Measurements from ENCODE around the gene CSTPP1.
"Not testable (repeated sequence)": the region's sequence is repeated elsewhere in the genome, so short reads cannot be mapped to it uniquely, and the experiment has no call there.

The CSTPP1 gene

GRCh38 chr11:46951864-46952263 lies 15.3 kb downstream of the CSTPP1 start:
- DNase-seq (ENCODE audit: low read depth), result no peak
- no peak overlapping the region for H3K4me3 ChIP-seq (ENCODE audit: low read length)
- TF ChIP-seq, protein P1, sequence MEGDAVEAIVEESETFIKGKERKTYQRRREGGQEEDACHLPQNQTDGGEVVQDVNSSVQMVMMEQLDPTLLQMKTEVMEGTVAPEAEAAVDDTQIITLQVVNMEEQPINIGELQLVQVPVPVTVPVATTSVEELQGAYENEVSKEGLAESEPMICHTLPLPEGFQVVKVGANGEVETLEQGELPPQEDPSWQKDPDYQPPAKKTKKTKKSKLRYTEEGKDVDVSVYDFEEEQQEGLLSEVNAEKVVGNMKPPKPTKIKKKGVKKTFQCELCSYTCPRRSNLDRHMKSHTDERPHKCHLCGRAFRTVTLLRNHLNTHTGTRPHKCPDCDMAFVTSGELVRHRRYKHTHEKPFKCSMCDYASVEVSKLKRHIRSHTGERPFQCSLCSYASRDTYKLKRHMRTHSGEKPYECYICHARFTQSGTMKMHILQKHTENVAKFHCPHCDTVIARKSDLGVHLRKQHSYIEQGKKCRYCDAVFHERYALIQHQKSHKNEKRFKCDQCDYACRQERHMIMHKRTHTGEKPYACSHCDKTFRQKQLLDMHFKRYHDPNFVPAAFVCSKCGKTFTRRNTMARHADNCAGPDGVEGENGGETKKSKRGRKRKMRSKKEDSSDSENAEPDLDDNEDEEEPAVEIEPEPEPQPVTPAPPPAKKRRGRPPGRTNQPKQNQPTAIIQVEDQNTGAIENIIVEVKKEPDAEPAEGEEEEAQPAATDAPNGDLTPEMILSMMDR (IDR thresholded peaks at IDR 0.05; ENCODE audit: insufficient read depth, low read depth, low read length, missing control alignments), result no peak

- H3K4me3 ChIP-seq (ENCODE audit: low read length), result no peak overlapping the region
- no peak for DNase-seq (ENCODE audit: low read depth)
- TF ChIP-seq, protein P1 (IDR thresholded peaks at IDR 0.05; ENCODE audit: insufficient read depth, low read depth, low read length, missing control alignments), result no peak
These were observed 16.0 kb downstream of the CSTPP1 start for GRCh38 chr11:46952553-46952952.

DNA sequence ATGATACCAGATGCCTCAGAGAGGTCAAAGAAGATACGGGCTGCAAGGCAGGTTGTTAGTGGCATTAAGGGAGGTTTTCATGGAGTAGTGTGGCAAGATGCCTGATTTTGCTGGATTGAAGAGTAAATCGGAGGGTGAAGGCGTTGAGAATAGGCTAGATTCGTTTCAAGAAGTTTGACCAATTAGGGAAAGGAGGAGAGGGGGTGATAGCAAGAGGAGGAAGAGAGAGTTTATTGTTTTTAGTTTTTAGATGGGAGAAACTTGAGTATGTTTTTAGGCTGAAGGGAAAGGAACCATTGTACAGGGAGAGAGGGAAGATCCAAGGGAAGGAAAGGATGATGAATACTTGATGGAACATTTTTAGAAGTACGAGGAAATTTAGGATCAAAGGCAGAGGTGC lies 16.5 kb downstream of the CSTPP1 start:
- no peak overlapping the region for H3K4me3 ChIP-seq (ENCODE audit: low read length)
- TF ChIP-seq, protein P1 (IDR thresholded peaks at IDR 0.05; ENCODE audit: insufficient read depth, low read depth, low read length, missing control alignments), result no peak
- DNase-seq (ENCODE audit: low read depth), result no peak

GRCh38 chr11:46958777-46959176 lies 22.2 kb downstream of the CSTPP1 start:
- no peak overlapping the region for H3K4me3 ChIP-seq (ENCODE audit: low read length)
- TF ChIP-seq, protein P1 (IDR thresholded peaks at IDR 0.05; ENCODE audit: insufficient read depth, low read depth, low read length, missing control alignments), result peak; percentile 3
- DNase-seq (ENCODE audit: low read depth), result no peak

DNA sequence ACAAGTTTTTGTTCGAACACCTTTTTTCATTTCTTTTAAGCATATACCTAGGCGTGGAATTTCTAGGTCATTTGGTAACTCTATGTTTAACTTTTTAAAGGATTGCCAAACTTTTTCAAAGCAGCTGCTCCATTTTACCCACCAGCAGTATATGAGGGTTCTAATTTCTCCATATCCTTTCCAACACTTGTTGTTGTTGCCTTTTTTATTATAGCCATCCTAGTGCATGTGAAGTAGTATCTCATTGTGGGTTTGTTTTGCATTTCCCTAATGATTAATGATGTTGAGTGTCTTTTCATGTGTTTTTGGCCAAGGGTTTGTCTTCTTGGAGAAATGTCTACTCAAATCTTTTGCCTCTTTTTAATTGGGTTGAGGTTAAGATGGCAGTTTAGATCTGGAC lies 24.5 kb downstream of the CSTPP1 start:
- TF ChIP-seq, protein P1 (IDR thresholded peaks at IDR 0.05; ENCODE audit: insufficient read depth, low read depth, low read length, missing control alignments), result no peak
- DNase-seq (ENCODE audit: low read depth), result no peak
- H3K4me3 ChIP-seq (ENCODE audit: low read length), result no peak overlapping the region

DNA sequence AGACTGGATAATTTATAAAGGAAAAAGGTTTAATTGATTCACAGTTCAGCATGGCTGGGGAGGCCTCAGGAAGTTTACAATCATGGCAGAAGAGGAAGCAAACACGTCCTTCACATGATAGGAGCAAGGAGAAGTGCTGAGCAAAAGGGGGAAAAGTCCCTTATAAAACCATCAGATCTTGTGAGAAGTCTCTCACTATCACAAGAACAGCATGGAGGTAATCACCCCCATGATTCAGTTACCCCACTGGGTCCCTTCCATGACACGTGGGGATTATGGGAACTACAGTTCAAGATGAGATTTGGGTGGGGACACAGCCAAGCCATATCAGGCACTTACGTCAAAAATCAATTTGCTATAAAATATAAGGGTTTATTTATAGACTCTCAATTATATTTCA lies 25.3 kb downstream of the CSTPP1 start:
- not testable (repeated sequence) for H3K4me3 ChIP-seq (ENCODE audit: low read length); DNase-seq (ENCODE audit: low read depth)

GRCh38 chr11:46963844-46964243 lies 27.3 kb downstream of the CSTPP1 start:
- no peak overlapping the region for H3K4me3 ChIP-seq (ENCODE audit: low read length)
- TF ChIP-seq, protein P1 (IDR thresholded peaks at IDR 0.05; ENCODE audit: insufficient read depth, low read depth, low read length, missing control alignments), result no peak
- no peak for DNase-seq (ENCODE audit: low read depth)

- no peak overlapping the region for H3K4me3 ChIP-seq (ENCODE audit: low read length)
- no peak for DNase-seq (ENCODE audit: low read depth)
- TF ChIP-seq, protein P1 (IDR thresholded peaks at IDR 0.05; ENCODE audit: insufficient read depth, low read depth, low read length, missing control alignments), result no peak
These were observed 30.2 kb downstream of the CSTPP1 start for GRCh38 chr11:46966773-46967172.

All from epithelial cell of esophagus (primary cell).